Activated CD4-positive, alpha-beta T cell treated with anti-CD3 and anti-CD28 coated beads, Interleukin-2, amount 10 ng/mL, durations not matched to agents 7 days and 5 days (primary cell): ENCODE measurements around the gene NPC1. TPM values are rescaled to one million over a fixed set of nuclear protein-coding genes. Genes with fewer than 3 reads are reported as not detected.

Source experiments
- CTCF ChIA-PET: fragments of 350-600 bp; sonication (Branson Sonifier 250); formaldehyde crosslinking; loops from one replicate; lab custom pipeline; 2021; ENCODE audit warnings: antibody characterized with exemption; lab: Charles Lee
- POLR2A ChIA-PET: fragments of 350-600 bp; sonication (Branson Sonifier 250); formaldehyde crosslinking; loops from one replicate; lab custom pipeline; 2021; ENCODE audit warnings: antibody characterized with exemption; lab: Charles Lee
- DNase-seq: peaks from one replicate; pipeline ENCODE4 v3.0.0-alpha.2; 2020
- H3K27ac Mint-ChIP-seq: one replicate; pipeline ENCODE4 v1.8.0; 2021; ENCODE audit warnings: mild to moderate bottlenecking, moderate library complexity, mixed read lengths
- H3K27me3 Mint-ChIP-seq: one replicate; pipeline ENCODE4 v1.8.0; 2021; ENCODE audit warnings: mixed read lengths
- H3K36me3 Mint-ChIP-seq: one replicate; pipeline ENCODE4 v1.8.0; 2021; ENCODE audit warnings: low read depth, mixed read lengths
- H3K4me1 Mint-ChIP-seq: one replicate; pipeline ENCODE4 v1.8.0; 2021; ENCODE audit warnings: mixed read lengths
- H3K4me3 Mint-ChIP-seq: one replicate; pipeline ENCODE4 v1.8.0; 2021; ENCODE audit warnings: mild to moderate bottlenecking, moderate library complexity, mixed read lengths
- H3K9me3 Mint-ChIP-seq: one replicate; pipeline ENCODE4 v1.8.0; 2021; ENCODE audit warnings: mixed read lengths
- total RNA-seq, 2 experiments: library from RNA; stranded (reverse); gene quantifications; one replicate each; pipeline ENCODE4 v1.2.3, GENCODE V29; 2021

The NPC1 gene
- total RNA-seq, 2 experiments from 2014 or later = 33.8 to 37.3 TPM

DNA sequence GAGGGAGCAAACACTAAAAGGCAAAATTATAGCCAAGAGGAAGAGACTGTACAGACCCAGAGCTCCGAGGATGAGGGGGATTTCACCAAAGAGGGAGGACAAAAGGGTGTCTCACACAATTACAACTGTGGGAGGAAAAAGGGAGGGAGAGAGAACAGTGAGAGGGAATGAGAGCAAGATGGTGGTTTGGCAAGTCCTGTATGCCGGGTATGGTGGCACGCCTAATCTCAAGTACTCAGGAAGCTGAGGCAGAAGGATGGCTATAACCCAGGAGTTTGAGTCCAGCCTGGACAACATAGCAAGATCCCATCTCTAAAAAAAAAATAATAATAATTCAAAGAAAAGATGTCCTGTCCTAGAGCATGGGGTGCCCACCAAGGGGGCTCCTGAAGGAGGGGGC, 34.3 kb downstream of the NPC1 start:
- no peaks in the 10 kb centered on the region for H3K4me1 Mint-ChIP-seq

GRCh38 chr18:23550898-23551297, 35.4 kb downstream of the NPC1 start:
- DNase-seq = no peak
- Mint-ChIP-seq H3K4me1 (peaks cover 5% of the 10 kb centered on the region), H3K27me3 (no peaks in the 10 kb centered on the region), H3K9me3 (no peaks in the 10 kb centered on the region), H3K4me3 (no peak overlapping the region), H3K27ac (peak overlapping the region; percentile 31), H3K36me3 (peaks cover 58% of the 10 kb centered on the region)
- CTCF ChIA-PET = interaction anchor here (0.7 to 1.1 kb wide), 4 partner anchors 8 to 24 kb away, joined by 3 read pairs; no protein-coding TSS in a partner anchor
- POLR2A ChIA-PET = no interaction called here

More for the DNA sequence above, 34.3 kb downstream of the NPC1 start:
- Mint-ChIP-seq H3K9me3 (no peaks in the 10 kb centered on the region), H3K27me3 (no peaks in the 10 kb centered on the region), H3K27ac (no peak overlapping the region), H3K36me3 (peaks cover 55% of the 10 kb centered on the region), H3K4me3 (no peak overlapping the region)
- ChIA-PET POLR2A (no interaction called here), CTCF (interaction anchor here (0.6 to 1.3 kb wide), 3 partner anchors 9 to 20 kb away, joined by 3 to 7 read pairs (median 3); no protein-coding TSS in a partner anchor)
- DNase-seq = no peak

- H3K27me3 Mint-ChIP-seq = no peaks in the 10 kb centered on the region
- no peak for DNase-seq
- no peaks in the 10 kb centered on the region for H3K9me3 Mint-ChIP-seq
- H3K27ac Mint-ChIP-seq = no peak overlapping the region
- ChIA-PET POLR2A (no interaction called here), CTCF (no interaction called here)
- H3K4me3 Mint-ChIP-seq = no peak overlapping the region
- peaks cover 5% of the 10 kb centered on the region for H3K4me1 Mint-ChIP-seq
- peaks cover 51% of the 10 kb centered on the region for H3K36me3 Mint-ChIP-seq
These were observed 37.6 kb downstream of the NPC1 start for GRCh38 chr18:23548719-23549118.

DNA sequence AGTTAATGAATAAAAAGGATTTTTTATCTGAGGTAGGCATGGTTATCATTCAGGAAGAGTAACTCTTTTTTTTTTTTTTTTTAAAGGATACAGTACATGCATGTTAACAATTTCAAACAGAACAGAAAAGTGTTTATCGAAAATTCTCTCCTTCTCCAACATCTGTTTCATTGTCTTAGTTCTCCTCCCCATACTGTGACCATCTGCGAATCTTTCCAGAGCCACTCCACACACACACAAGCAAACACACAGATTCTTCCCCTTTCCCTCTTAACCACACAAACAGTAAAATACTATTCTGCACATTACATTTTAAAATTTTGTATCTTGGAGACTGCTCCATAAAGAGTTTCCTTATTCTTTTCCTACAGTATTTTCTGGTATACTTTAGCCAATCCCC, 38.0 kb downstream of the NPC1 start:
- ChIA-PET POLR2A (no interaction called here), CTCF (interaction anchor here (0.6 kb wide), 1 partner anchor 12 kb away, joined by 3 read pairs; no protein-coding TSS in a partner anchor)
- Mint-ChIP-seq H3K27me3 (no peaks in the 10 kb centered on the region), H3K4me1 (peaks cover 5% of the 10 kb centered on the region), H3K36me3 (peaks cover 52% of the 10 kb centered on the region), H3K27ac (no peak overlapping the region), H3K9me3 (no peaks in the 10 kb centered on the region), H3K4me3 (no peak overlapping the region)
- no peak for DNase-seq

- H3K4me1 Mint-ChIP-seq = peaks cover 5% of the 10 kb centered on the region
- H3K9me3 Mint-ChIP-seq = no peaks in the 10 kb centered on the region
- ChIA-PET CTCF (interaction anchor here (0.6 kb wide), 1 partner anchor 11 kb away, joined by 3 read pairs; no protein-coding TSS in a partner anchor), POLR2A (no interaction called here)
- no peak overlapping the region for H3K27ac Mint-ChIP-seq
- H3K36me3 Mint-ChIP-seq = peaks cover 52% of the 10 kb centered on the region
- H3K4me3 Mint-ChIP-seq = no peak overlapping the region
- H3K27me3 Mint-ChIP-seq = no peaks in the 10 kb centered on the region
- no peak for DNase-seq
These were observed 38.5 kb downstream of the NPC1 start for GRCh38 chr18:23547846-23548245.

GRCh38 chr18:23547306-23547705, 39.0 kb downstream of the NPC1 start:
- Mint-ChIP-seq H3K4me1 (peaks cover 10% of the 10 kb centered on the region), H3K36me3 (peaks cover 52% of the 10 kb centered on the region), H3K27ac (no peak overlapping the region), H3K4me3 (no peak overlapping the region), H3K27me3 (no peaks in the 10 kb centered on the region), H3K9me3 (no peaks in the 10 kb centered on the region)
- DNase-seq = no peak
- ChIA-PET POLR2A (no interaction called here), CTCF (no interaction called here)

- Mint-ChIP-seq H3K27me3 (no peaks in the 10 kb centered on the region), H3K4me3 (no peak overlapping the region), H3K36me3 (peaks cover 53% of the 10 kb centered on the region), H3K27ac (no peak overlapping the region), H3K4me1 (peaks cover 29% of the 10 kb centered on the region), H3K9me3 (no peaks in the 10 kb centered on the region)
- ChIA-PET CTCF (interaction anchor here (0.7 kb wide), 1 partner anchor 14 kb away, joined by 5 read pairs; no protein-coding TSS in a partner anchor), POLR2A (no interaction called here)
- no peak for DNase-seq
These were observed 41.0 kb downstream of the NPC1 start for GRCh38 chr18:23545247-23545789.

- Mint-ChIP-seq H3K9me3 (no peaks in the 10 kb centered on the region), H3K27ac (peak overlapping the region; percentile 9), H3K36me3 (peaks cover 70% of the 10 kb centered on the region), H3K4me1 (peaks cover 46% of the 10 kb centered on the region), H3K4me3 (no peak overlapping the region), H3K27me3 (no peaks in the 10 kb centered on the region)
- ChIA-PET POLR2A (interaction anchor here (0.6 kb wide), 1 partner anchor 46 kb away, joined by 4 read pairs; no protein-coding TSS in a partner anchor), CTCF (interaction anchor here (0.6 to 1.4 kb wide), 3 partner anchors 9 to 18 kb away, joined by 3 to 7 read pairs (median 4); no protein-coding TSS in a partner anchor)
- no peak for DNase-seq
These were observed 43.8 kb downstream of the NPC1 start for GRCh38 chr18:23542461-23542860.

- peaks cover 66% of the 10 kb centered on the region for H3K36me3 Mint-ChIP-seq
- CTCF ChIA-PET = interaction anchor here (0.8 to 3.1 kb wide), 5 partner anchors 12 to 47 kb away, joined by 3 to 9 read pairs (median 3); no protein-coding TSS in a partner anchor
- H3K27me3 Mint-ChIP-seq = no peaks in the 10 kb centered on the region
- H3K4me1 Mint-ChIP-seq = peaks cover 44% of the 10 kb centered on the region
- peak overlapping the region; percentile 40 for H3K4me3 Mint-ChIP-seq
- DNase-seq = no peak
- H3K27ac Mint-ChIP-seq = peak overlapping the region; percentile 75
- POLR2A ChIA-PET = no interaction called here
- H3K9me3 Mint-ChIP-seq = no peaks in the 10 kb centered on the region
These were observed 44.8 kb downstream of the NPC1 start for GRCh38 chr18:23541349-23542093.

DNA sequence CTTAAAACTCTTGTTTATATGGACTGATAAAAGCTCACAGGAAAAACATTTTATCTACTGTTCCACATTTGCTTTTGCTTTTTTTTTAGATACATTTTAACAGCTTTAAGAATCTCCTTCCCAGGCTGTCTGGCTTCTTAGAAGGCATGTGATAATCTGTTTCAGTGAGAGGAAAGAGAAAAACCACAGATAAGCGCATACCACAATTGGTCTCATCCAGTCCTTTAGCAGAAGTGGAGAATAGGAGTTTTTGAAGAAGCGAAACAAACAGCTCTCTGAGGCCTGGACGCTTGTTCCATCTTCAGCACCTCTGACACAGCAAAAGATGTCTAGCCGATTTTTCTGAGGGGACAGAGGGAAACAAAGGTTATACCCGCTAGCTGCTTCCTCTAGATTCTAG, 45.4 kb downstream of the NPC1 start:
- ChIA-PET POLR2A (interaction anchor here (0.5 kb wide), 1 partner anchor 163 kb away, joined by 3 read pairs; no protein-coding TSS in a partner anchor), CTCF (interaction anchor here (0.7 to 3.1 kb wide), 7 partner anchors 13 to 319 kb away, joined by 3 to 9 read pairs (median 3); no protein-coding TSS in a partner anchor)
- DNase-seq = peak; percentile 52
- Mint-ChIP-seq H3K27ac (peak overlapping the region; percentile 75), H3K4me3 (peak overlapping the region; percentile 40), H3K36me3 (peaks cover 67% of the 10 kb centered on the region), H3K27me3 (no peaks in the 10 kb centered on the region), H3K9me3 (no peaks in the 10 kb centered on the region), H3K4me1 (peaks cover 41% of the 10 kb centered on the region)

DNA sequence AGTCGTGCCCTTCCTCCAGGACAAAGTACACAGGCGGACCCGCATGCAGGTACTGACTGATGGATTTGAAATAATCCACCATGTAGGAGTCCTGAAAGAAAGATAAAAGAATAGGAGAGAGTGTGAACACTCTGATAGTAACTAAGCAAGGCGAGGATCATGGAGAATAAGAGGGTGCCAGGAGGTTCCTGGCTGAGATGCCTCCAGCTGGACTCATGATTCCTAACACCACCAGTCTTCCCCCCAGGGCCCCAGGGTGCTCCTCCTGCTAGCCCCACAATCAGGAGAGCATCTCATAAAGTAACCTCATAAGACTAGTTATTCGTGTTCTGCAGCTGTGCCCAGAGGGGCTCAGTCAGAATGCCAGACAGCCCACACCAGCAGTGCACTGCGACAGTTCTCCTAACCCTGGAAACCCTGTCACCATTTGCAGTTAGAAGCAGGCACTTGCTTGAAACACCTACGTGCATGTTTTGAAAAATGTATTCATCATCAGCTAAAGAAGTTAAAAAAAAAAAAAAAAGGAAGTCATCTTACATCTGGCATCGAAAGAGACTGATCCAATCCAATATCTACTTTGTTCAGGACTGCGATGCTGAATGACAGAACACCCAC, 46.3 kb downstream of the NPC1 start:
- ChIA-PET CTCF (interaction anchor here (0.7 to 3.1 kb wide), 5 partner anchors 14 to 319 kb away, joined by 3 to 9 read pairs (median 3); no protein-coding TSS in a partner anchor), POLR2A (interaction anchor here (0.5 kb wide), 1 partner anchor 162 kb away, joined by 3 read pairs; no protein-coding TSS in a partner anchor)
- no peak for DNase-seq
- Mint-ChIP-seq H3K27me3 (no peaks in the 10 kb centered on the region), H3K9me3 (no peaks in the 10 kb centered on the region), H3K36me3 (peaks cover 71% of the 10 kb centered on the region), H3K4me3 (peak overlapping the region; percentile 3), H3K4me1 (peaks cover 41% of the 10 kb centered on the region), H3K27ac (peak overlapping the region; percentile 75)

DNA sequence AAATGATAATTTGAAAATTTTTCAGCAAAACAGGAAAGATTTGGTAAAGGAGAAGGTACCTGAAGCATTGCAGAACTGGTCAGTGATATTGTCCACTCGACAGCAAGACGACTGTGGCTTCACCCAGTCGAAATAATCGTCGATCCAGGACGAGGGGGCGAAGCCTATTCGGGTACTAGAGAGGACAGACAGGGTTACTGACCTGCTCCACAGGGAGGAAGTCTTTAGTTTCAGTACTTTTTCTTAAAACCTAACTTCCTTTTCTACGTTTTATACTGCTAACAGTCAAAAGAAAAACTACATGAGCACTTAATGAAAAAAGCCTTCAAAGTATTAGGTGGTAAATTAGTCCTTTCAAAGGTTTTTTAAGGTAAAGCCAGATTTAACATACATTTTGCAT, 47.0 kb downstream of the NPC1 start:
- DNase-seq = no peak
- Mint-ChIP-seq H3K27ac (peak overlapping the region; percentile 64), H3K27me3 (no peaks in the 10 kb centered on the region), H3K36me3 (peaks cover 73% of the 10 kb centered on the region), H3K4me3 (no peak overlapping the region), H3K9me3 (no peaks in the 10 kb centered on the region), H3K4me1 (peaks cover 41% of the 10 kb centered on the region)
- POLR2A ChIA-PET = no interaction called here
- CTCF ChIA-PET = interaction anchor here (3.1 kb wide), 1 partner anchor 41 kb away, joined by 9 read pairs; no protein-coding TSS in a partner anchor
